Measurements from ENCODE around the gene PCGF2. TPM values are rescaled to one million over a fixed set of nuclear protein-coding genes. Genes with fewer than 3 reads are reported as not detected.
"Not testable (repeated sequence)": the region's sequence is repeated elsewhere in the genome, so short reads cannot be mapped to it uniquely, and the experiment has no call there.

Gene PCGF2
- total RNA-seq, 1 experiment from 2014 or later: 7.6 TPM

- DNase-seq (ENCODE audit: low read depth): no peak
These were observed 12.8 kb downstream of the PCGF2 start for GRCh38 chr17:38735161-38735997.

- DNase-seq (ENCODE audit: low read depth): no peak
These were observed 13.9 kb downstream of the PCGF2 start for GRCh38 chr17:38733982-38734973.

- DNase-seq (ENCODE audit: low read depth): no peak
These were observed 14.7 kb downstream of the PCGF2 start for GRCh38 chr17:38733282-38733981.

- DNase-seq (ENCODE audit: low read depth): no peak
These were observed 15.5 kb downstream of the PCGF2 start for GRCh38 chr17:38732376-38733281.

- no peak for DNase-seq (ENCODE audit: low read depth)
These were observed 16.4 kb downstream of the PCGF2 start for GRCh38 chr17:38731526-38732294.

- peak; percentile 71 for DNase-seq (ENCODE audit: low read depth)
These were observed 17.4 kb downstream of the PCGF2 start for GRCh38 chr17:38730526-38731379.

GRCh38 chr17:38729886-38730525 is 18.1 kb downstream of the PCGF2 start, which contains the start of gene CISD3:
CISD3 (plus strand) TSS chr17:38730341; CDS start chr17:38730359, 18 bp downstream.
- peak; percentile 82 for DNase-seq (ENCODE audit: low read depth)

- no peak for DNase-seq (ENCODE audit: low read depth)
These were observed 18.7 kb downstream of the PCGF2 start for GRCh38 chr17:38729368-38729885.

- no peak for DNase-seq (ENCODE audit: low read depth)
These were observed 19.8 kb downstream of the PCGF2 start for GRCh38 chr17:38728290-38728831.

- no peak for DNase-seq (ENCODE audit: low read depth)
These were observed 20.4 kb downstream of the PCGF2 start for GRCh38 chr17:38727736-38728135.

- DNase-seq (ENCODE audit: low read depth): not testable (repeated sequence)
These were observed 22.0 kb downstream of the PCGF2 start for GRCh38 chr17:38726145-38726544.

GRCh38 chr17:38725066-38725465 is 23.1 kb downstream of the PCGF2 start:
- no peak for DNase-seq (ENCODE audit: low read depth)

GRCh38 chr17:38724337-38724988 is 23.7 kb downstream of the PCGF2 start:
- DNase-seq (ENCODE audit: low read depth): no peak

GRCh38 chr17:38721802-38722201 is 26.3 kb downstream of the PCGF2 start:
- DNase-seq (ENCODE audit: low read depth): no peak

- no peak for DNase-seq (ENCODE audit: low read depth)
These were observed 27.2 kb downstream of the PCGF2 start for GRCh38 chr17:38720941-38721340.

- DNase-seq (ENCODE audit: low read depth): no peak
These were observed 28.0 kb downstream of the PCGF2 start for GRCh38 chr17:38719943-38720641.
